ENCODE data around the gene IL1RAPL2.

Gene IL1RAPL2

DNA sequence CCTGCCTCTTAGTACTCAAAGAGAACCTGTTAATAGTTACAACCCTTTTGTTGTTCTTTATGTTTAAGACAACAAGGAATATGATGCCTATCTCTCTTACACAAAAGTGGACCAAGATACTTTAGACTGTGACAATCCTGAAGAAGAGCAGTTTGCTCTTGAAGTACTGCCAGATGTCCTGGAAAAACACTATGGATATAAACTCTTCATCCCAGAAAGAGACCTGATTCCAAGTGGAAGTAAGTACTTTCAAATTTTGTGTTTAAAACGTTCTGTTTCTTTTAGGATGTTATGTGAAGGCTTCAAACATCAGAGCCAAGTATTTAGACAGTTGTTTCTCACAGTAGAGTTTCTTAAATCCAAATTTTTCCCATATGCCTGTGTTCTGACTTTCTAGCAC, 1189.1 kb downstream of the IL1RAPL2 start:
- no peak for DNase-seq (ENCODE audit: low read depth)
- H3K4me3 ChIP-seq (ENCODE audit: low read depth, low read length): no peak overlapping the region
- TF ChIP-seq MYC (IDR thresholded peaks at IDR 0.05; ENCODE audit: low read depth, low read length): no peak
- no peak for TF ChIP-seq MAX (IDR thresholded peaks at IDR 0.05; ENCODE audit: low read depth, low read length)
- TF ChIP-seq POLR2A (IDR thresholded peaks at IDR 0.05; ENCODE audit: extremely low read depth, insufficient read length): no peak
- TF ChIP-seq, protein P1, sequence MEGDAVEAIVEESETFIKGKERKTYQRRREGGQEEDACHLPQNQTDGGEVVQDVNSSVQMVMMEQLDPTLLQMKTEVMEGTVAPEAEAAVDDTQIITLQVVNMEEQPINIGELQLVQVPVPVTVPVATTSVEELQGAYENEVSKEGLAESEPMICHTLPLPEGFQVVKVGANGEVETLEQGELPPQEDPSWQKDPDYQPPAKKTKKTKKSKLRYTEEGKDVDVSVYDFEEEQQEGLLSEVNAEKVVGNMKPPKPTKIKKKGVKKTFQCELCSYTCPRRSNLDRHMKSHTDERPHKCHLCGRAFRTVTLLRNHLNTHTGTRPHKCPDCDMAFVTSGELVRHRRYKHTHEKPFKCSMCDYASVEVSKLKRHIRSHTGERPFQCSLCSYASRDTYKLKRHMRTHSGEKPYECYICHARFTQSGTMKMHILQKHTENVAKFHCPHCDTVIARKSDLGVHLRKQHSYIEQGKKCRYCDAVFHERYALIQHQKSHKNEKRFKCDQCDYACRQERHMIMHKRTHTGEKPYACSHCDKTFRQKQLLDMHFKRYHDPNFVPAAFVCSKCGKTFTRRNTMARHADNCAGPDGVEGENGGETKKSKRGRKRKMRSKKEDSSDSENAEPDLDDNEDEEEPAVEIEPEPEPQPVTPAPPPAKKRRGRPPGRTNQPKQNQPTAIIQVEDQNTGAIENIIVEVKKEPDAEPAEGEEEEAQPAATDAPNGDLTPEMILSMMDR (IDR thresholded peaks at IDR 0.05; ENCODE audit: low read depth, low read length): no peak

DNA sequence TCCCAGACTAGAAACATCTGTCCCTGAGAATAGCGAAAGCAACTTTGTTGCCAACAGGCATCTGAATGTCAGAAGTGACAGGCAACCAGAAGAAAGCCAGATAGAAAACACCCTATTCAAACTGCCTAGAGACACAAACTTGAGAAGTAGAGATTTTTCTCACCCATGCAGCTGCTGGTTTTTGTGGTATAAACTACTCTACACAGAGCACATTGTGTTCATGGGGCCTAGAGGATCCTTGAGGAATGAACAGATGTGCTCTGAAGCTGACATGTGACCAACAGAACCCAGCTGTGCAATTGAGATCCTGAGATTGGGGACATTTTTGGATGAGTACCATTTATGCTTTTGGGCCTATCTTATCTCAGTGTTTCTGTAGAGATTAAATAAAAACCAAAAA, 1192.8 kb downstream of the IL1RAPL2 start:
- TF ChIP-seq MAX (IDR thresholded peaks at IDR 0.05; ENCODE audit: low read depth, low read length) (no peak), POLR2A (IDR thresholded peaks at IDR 0.05; ENCODE audit: extremely low read depth, insufficient read length) (no peak), MYC (IDR thresholded peaks at IDR 0.05; ENCODE audit: low read depth, low read length) (no peak)
- TF ChIP-seq, protein P1 (IDR thresholded peaks at IDR 0.05; ENCODE audit: low read depth, low read length): no peak
- H3K4me3 ChIP-seq (ENCODE audit: low read depth, low read length): no peak overlapping the region
- no peak for DNase-seq (ENCODE audit: low read depth)

- no peak overlapping the region for H3K4me3 ChIP-seq (ENCODE audit: low read depth, low read length)
- DNase-seq (ENCODE audit: low read depth): no peak
- TF ChIP-seq, protein P1 (IDR thresholded peaks at IDR 0.05; ENCODE audit: low read depth, low read length): no peak
- no peak for TF ChIP-seq POLR2A (IDR thresholded peaks at IDR 0.05; ENCODE audit: extremely low read depth, insufficient read length)
Measured at GRCh38 chrX:105759598-105759997, 1193.6 kb downstream of the IL1RAPL2 start.

GRCh38 chrX:105765691-105766090, 1199.7 kb downstream of the IL1RAPL2 start:
- peak; percentile 1 for DNase-seq (ENCODE audit: low read depth)
- TF ChIP-seq, protein P1 (IDR thresholded peaks at IDR 0.05; ENCODE audit: low read depth, low read length): no peak
- TF ChIP-seq MYC (IDR thresholded peaks at IDR 0.05; ENCODE audit: low read depth, low read length) (no peak), MAX (IDR thresholded peaks at IDR 0.05; ENCODE audit: low read depth, low read length) (no peak), POLR2A (IDR thresholded peaks at IDR 0.05; ENCODE audit: extremely low read depth, insufficient read length) (no peak)
- H3K4me3 ChIP-seq (ENCODE audit: low read depth, low read length): no peak overlapping the region

- no peak for TF ChIP-seq POLR2A (IDR thresholded peaks at IDR 0.05; ENCODE audit: extremely low read depth, insufficient read length)
- TF ChIP-seq MYC (IDR thresholded peaks at IDR 0.05; ENCODE audit: low read depth, low read length): no peak
- TF ChIP-seq, protein P1 (IDR thresholded peaks at IDR 0.05; ENCODE audit: low read depth, low read length): no peak
- TF ChIP-seq MAX (IDR thresholded peaks at IDR 0.05; ENCODE audit: low read depth, low read length): no peak
- DNase-seq (ENCODE audit: low read depth): no peak
- no peak overlapping the region for H3K4me3 ChIP-seq (ENCODE audit: low read depth, low read length)
Measured at GRCh38 chrX:105773801-105774200, 1207.8 kb downstream of the IL1RAPL2 start.

DNA sequence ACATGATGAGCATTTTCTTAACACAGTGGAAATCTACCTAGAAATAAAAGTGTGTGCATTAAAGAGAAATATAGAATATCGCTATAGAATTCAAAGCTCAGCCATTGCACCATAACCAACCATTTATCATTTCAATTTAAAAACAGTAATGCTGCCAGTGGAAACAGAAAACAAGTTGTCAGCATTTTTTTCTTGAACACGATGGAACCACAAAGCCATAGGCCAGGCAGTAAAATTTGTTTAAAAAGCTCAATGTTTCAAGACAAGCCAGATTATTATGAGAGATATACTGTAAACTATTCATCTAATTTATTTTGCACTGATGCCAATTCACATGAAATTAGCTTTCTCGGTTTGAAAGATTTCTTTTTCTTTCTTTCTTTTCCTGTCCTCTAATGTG, 1209.7 kb downstream of the IL1RAPL2 start:
- no peak for TF ChIP-seq MAX (IDR thresholded peaks at IDR 0.05; ENCODE audit: low read depth, low read length)
- no peak for TF ChIP-seq POLR2A (IDR thresholded peaks at IDR 0.05; ENCODE audit: extremely low read depth, insufficient read length)
- TF ChIP-seq, protein P1 (IDR thresholded peaks at IDR 0.05; ENCODE audit: low read depth, low read length): no peak
- no peak for TF ChIP-seq MYC (IDR thresholded peaks at IDR 0.05; ENCODE audit: low read depth, low read length)
- no peak for DNase-seq (ENCODE audit: low read depth)
- H3K4me3 ChIP-seq (ENCODE audit: low read depth, low read length): no peak overlapping the region

All from NB4 (cell line).